HFFc6 (cell line): Measurements from ENCODE around the gene SAMMSON. TPM values are rescaled to one million over a fixed set of nuclear protein-coding genes. Genes with fewer than 3 reads are reported as not detected.

ENCODE experiments used
- DNase-seq: peaks from one replicate; pipeline ENCODE4 v3.0.0-alpha.2; 2018
- H3K27ac Mint-ChIP-seq: 2 replicates; pipeline ENCODE4 v1.8.0; 2020; ENCODE audit warnings: mild to moderate bottlenecking, mixed read lengths
- H3K27me3 Mint-ChIP-seq: 2 replicates; pipeline ENCODE4 v1.8.0; 2021; ENCODE audit warnings: mild to moderate bottlenecking, moderate library complexity, mixed read lengths; ENCODE audit not compliant: insufficient read depth
- H3K36me3 Mint-ChIP-seq: 2 replicates; pipeline ENCODE4 v1.8.0; 2021; ENCODE audit warnings: low read depth, mixed read lengths
- H3K4me1 Mint-ChIP-seq: 2 replicates; pipeline ENCODE4 v1.8.0; 2020; ENCODE audit warnings: low read depth, mixed read lengths
- H3K4me3 Mint-ChIP-seq: 2 replicates; pipeline ENCODE4 v1.8.0; 2020; ENCODE audit warnings: mild to moderate bottlenecking, moderate library complexity, mixed read lengths
- H3K9me3 Mint-ChIP-seq: 2 replicates; pipeline ENCODE4 v1.8.0; 2020; ENCODE audit warnings: mild to moderate bottlenecking, mixed read lengths
- total RNA-seq, 6 experiments: library from RNA; stranded (reverse); fragmentation: NEBNext Ultra II Directional; extraction: Animal tissue kit (Norgen Biotek cat#: 25700); gene quantifications; 2 replicates in 1 of 6; 3 replicates in 5 of 6; pipeline ENCODE4 v1.2.3, GENCODE V29; 2021
- TF ChIP-seq, protein P1 (sequence below): fragments of 200-600 bp; sonication (generic); IDR thresholded peaks from 2 replicates; pipeline ENCODE4 v1.5.0; 2021; ENCODE audit warnings: antibody characterized with exemption, mild to moderate bottlenecking

Gene SAMMSON
- total RNA-seq, 6 experiments from 2014 or later = not detected

DNA sequence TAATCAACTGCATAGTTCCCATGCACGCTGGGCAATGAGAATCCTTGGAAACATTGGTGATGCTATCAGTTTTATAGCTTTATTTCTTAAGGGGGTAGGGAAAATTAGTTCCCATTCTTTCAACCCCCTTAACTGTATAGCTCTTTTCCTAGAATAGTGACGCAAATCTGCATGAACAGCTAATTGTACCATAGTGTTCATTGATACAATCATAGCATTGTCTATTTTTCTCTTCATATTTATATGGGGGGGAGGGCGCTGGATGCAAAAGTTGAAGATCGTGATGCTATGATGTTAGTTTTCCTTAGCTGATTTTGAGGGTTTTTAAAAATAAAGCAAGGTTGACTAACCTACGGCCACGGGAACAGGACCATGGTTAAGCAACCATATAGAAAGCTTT lies 32.4 kb upstream of the SAMMSON start:
- no peak overlapping the region for H3K4me3 Mint-ChIP-seq
- H3K27ac Mint-ChIP-seq = no peak overlapping the region
- H3K4me1 Mint-ChIP-seq = no peaks in the 10 kb centered on the region
- H3K36me3 Mint-ChIP-seq = peaks cover 6% of the 10 kb centered on the region; the same call in 1 of the 2 replicates
- no peaks in the 10 kb centered on the region for H3K27me3 Mint-ChIP-seq
- TF ChIP-seq, protein P1, sequence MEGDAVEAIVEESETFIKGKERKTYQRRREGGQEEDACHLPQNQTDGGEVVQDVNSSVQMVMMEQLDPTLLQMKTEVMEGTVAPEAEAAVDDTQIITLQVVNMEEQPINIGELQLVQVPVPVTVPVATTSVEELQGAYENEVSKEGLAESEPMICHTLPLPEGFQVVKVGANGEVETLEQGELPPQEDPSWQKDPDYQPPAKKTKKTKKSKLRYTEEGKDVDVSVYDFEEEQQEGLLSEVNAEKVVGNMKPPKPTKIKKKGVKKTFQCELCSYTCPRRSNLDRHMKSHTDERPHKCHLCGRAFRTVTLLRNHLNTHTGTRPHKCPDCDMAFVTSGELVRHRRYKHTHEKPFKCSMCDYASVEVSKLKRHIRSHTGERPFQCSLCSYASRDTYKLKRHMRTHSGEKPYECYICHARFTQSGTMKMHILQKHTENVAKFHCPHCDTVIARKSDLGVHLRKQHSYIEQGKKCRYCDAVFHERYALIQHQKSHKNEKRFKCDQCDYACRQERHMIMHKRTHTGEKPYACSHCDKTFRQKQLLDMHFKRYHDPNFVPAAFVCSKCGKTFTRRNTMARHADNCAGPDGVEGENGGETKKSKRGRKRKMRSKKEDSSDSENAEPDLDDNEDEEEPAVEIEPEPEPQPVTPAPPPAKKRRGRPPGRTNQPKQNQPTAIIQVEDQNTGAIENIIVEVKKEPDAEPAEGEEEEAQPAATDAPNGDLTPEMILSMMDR = no peak
- no peaks in the 10 kb centered on the region for H3K9me3 Mint-ChIP-seq
- DNase-seq = no peak

DNA sequence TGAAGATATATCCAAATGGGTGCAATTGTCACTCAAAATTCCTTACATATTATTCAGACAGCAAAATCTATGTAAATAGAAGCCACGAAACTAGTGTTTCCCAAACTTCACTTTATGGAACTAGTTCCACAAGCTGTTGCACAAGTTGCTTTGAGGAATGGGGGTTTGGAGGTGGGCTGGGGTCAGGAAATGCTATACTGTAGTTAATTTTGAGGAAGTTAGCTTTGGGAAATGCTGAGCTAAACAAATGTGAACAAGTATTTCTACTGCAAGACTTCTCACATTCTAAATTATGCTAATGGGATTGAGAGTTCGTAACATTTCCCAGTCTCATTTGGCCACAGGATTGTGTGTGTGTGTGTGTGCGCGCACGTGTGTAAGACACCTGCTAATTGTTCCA lies 28.7 kb upstream of the SAMMSON start:
- Mint-ChIP-seq H3K4me3 (no peak overlapping the region), H3K27me3 (peaks cover 3% of the 10 kb centered on the region), H3K27ac (no peak overlapping the region), H3K36me3 (no peaks in the 10 kb centered on the region), H3K4me1 (no peaks in the 10 kb centered on the region), H3K9me3 (no peaks in the 10 kb centered on the region)
- TF ChIP-seq, protein P1 = no peak
- no peak for DNase-seq

DNA sequence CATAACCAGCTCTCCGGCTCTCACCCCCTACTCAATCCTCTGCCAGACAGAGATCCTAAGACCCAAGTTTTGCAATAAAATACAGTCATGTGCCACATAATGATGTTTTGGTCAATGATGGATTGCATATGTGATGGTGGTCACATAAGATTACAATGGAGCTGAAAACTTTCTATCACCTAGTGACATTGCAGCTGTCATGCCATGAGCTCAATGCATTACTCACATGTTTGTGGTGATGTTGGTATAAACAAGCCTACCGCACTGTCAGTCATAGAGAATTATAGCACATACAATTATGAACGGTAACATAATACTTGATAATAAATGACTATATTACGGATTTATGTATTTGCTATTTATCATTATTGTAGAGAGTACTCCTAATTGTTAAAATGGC lies 26.9 kb upstream of the SAMMSON start:
- Mint-ChIP-seq H3K27ac (no peak overlapping the region), H3K4me3 (peak overlapping the region; percentile 19; the same call in 1 of the 2 replicates), H3K36me3 (no peaks in the 10 kb centered on the region), H3K4me1 (no peaks in the 10 kb centered on the region), H3K27me3 (peaks cover 3% of the 10 kb centered on the region), H3K9me3 (peaks cover 7% of the 10 kb centered on the region)
- TF ChIP-seq, protein P1 = no peak
- no peak for DNase-seq

DNA sequence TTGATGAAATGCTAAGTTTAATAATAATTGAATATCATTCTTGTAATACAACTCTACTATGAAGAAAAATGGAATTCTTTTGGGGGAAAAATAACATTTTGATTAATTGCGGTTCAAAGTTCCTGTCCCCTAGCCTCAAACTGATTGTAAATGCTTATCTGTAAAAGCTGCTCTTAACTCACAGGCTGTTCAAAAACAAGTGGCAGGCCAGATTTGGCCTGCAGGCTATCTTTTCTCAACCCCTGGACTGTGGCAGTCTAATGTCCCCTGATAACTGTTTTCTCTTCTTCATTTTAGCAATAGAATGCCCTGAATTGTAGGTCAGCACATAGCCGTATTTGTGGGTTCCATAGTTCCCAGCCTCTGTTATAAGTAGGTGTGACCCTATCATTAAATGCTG lies 23.5 kb upstream of the SAMMSON start:
- Mint-ChIP-seq H3K27ac (no peak overlapping the region), H3K36me3 (no peaks in the 10 kb centered on the region), H3K27me3 (peaks cover 3% of the 10 kb centered on the region), H3K4me3 (no peak overlapping the region), H3K4me1 (no peaks in the 10 kb centered on the region), H3K9me3 (peaks cover 16% of the 10 kb centered on the region)
- no peak for DNase-seq
- TF ChIP-seq, protein P1 = no peak

DNA sequence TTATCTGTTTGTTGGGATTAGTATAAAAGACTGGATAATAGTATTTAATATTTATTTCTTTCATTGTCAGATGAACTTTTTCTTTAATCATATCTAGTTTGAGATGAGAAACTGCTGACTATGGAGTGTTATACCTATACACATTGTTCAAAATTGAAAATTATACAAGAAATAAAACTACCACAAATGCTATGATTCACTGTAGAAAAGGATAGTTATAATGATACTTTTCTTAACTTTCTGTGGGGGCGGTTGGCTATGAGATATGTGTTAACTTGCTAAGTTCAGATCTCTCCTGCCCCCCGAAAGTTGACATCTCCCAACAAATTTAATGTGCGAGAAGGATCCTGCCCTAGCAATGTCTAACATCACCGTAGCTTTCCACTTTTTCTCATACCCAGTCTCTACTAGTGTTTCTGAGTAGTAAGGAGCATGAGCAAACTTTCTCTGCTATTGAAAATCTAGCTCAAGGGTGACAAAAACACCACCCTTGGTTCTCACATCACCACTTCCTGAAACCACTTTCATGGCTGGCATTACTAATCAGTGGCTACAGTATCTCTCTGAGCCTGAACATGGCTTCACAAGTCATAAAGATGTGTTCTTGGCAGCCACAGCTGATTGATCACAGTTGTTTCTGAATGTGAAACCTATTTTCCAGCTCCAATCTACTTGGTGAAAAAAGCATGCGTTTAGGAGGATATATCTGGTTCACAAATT lies 15.8 kb upstream of the SAMMSON start:
- Mint-ChIP-seq H3K27me3 (peaks cover 7% of the 10 kb centered on the region), H3K27ac (no peak overlapping the region), H3K9me3 (no peaks in the 10 kb centered on the region), H3K36me3 (no peaks in the 10 kb centered on the region), H3K4me3 (no peak overlapping the region), H3K4me1 (no peaks in the 10 kb centered on the region)
- TF ChIP-seq, protein P1 = no peak
- no peak for DNase-seq
